ENCODE data around the gene BBS4. TPM values are rescaled to one million over a fixed set of nuclear protein-coding genes. Genes with fewer than 3 reads are reported as not detected.
A peak's percentile ranks its signal among the peaks of the same experiment; 100 is the strongest.

Gene BBS4
- total and polyA plus RNA-seq, 9 of the 15 experiments (the other 6 are each of a cell fraction or from before 2014, with no cell fraction given): 25.1 to 80.7 (median 38.9) TPM

GRCh38 chr15:72783004-72783639, 97.1 kb downstream of the BBS4 start (continued):
- TF ChIP-seq ZNF511 (CRISPR knock-in tag; IDR thresholded peaks at IDR 0.05) (no peak), POLR2H (tag; IDR thresholded peaks at IDR 0.05; ENCODE audit: low read depth) (no peak), DACH1 (IDR thresholded peaks at IDR 0.05; ENCODE audit: partially characterized antibody) (no peak), ZNF699 (CRISPR knock-in tag; IDR thresholded peaks at IDR 0.05; ENCODE audit: insufficient replicate concordance) (no peak), TEAD2 (tag; IDR thresholded peaks at IDR 0.05) (no peak), ZNF263 (CRISPR knock-in tag; IDR thresholded peaks at IDR 0.05; ENCODE audit: borderline replicate concordance) (no peak), SMAD1 (IDR thresholded peaks at IDR 0.05; ENCODE audit: low read depth, low read length, partially characterized antibody) (no peak), CLOCK (CRISPR knock-in tag; IDR thresholded peaks at IDR 0.05; ENCODE audit: borderline replicate concordance) (no peak), SAFB (IDR thresholded peaks at IDR 0.05; ENCODE audit: borderline replicate concordance, low read depth, low read length) (peak; percentile 62; the same call in 1 of the 2 replicates), IFI16 (CRISPR knock-in tag; IDR thresholded peaks at IDR 0.05) (no peak), HOMEZ (CRISPR knock-in tag; IDR thresholded peaks at IDR 0.05) (0 out of 2 replicates have a peak, but pooled peaks have one; percentile 47), ZNF518B (CRISPR knock-in tag; IDR thresholded peaks at IDR 0.05) (no peak), NFATC3 (IDR thresholded peaks at IDR 0.05) (no peak), PPARD (CRISPR knock-in tag; IDR thresholded peaks at IDR 0.05) (no peak), NCOA4 (IDR thresholded peaks at IDR 0.05; ENCODE audit: partially characterized antibody) (no peak), ETV5 (CRISPR knock-in tag; IDR thresholded peaks at IDR 0.05; ENCODE audit: low read depth) (no peak), RUNX1 (IDR thresholded peaks at IDR 0.05; ENCODE audit: low read depth) (no peak), SRSF3 (IDR thresholded peaks at IDR 0.05; ENCODE audit: insufficient read depth, low read length) (no peak)

Measured in K562 (cell line).